GM12878 (cell line): ENCODE data around the gene ZNF18. TPM values are rescaled to one million over a fixed set of nuclear protein-coding genes. Genes with fewer than 3 reads are reported as not detected.
"Not testable (repeated sequence)": the region's sequence is repeated elsewhere in the genome, so short reads cannot be mapped to it uniquely, and the experiment has no call there.

ENCODE experiments used
- ATAC-seq: fragments of 200-7000 bp; cut with Tn5 transposase; 3 replicates; pipeline ENCODE4 v1.9.1; 2020; ENCODE audit warnings: mild to moderate bottlenecking, moderate library complexity
- BruUV-seq: library from RNA; stranded (reverse); fragments of 400-500 nt; replicated peaks from 2 replicates; lab custom pipeline; 2021; lab: Mats Ljungman, UMichigan
- CTCF ChIA-PET: fragments of 300-600 bp; sonication (Branson Sonifier 250); formaldehyde crosslinking; extraction: SDS; loops from one replicate; lab custom pipeline; 2021; ENCODE audit warnings: inconsistent platforms; lab: Yijun Ruan, JAX
- POLR2A ChIA-PET: fragments of 350-600 bp; formaldehyde crosslinking; extraction: SDS; loops from one replicate; lab custom pipeline; 2021; ENCODE audit warnings: inconsistent platforms; lab: Charles Lee
- RAD21 ChIA-PET: fragments of 300-600 bp; sonication (Branson Sonifier 250); formaldehyde crosslinking; loops from one replicate; lab custom pipeline; 2023; ENCODE audit warnings: antibody characterized with exemption; ENCODE audit not compliant: unreplicated experiment; lab: Charles Lee
- SMC1A ChIA-PET: fragments of 300-600 bp; sonication (Branson Sonifier 250); formaldehyde crosslinking; loops from one replicate; lab custom pipeline; 2023; ENCODE audit not compliant: unreplicated experiment, uncharacterized antibody; lab: Charles Lee
- DNase-seq: peaks from one replicate; pipeline ENCODE4 v3.0.0-alpha.2; 2011; ENCODE audit warnings: low read depth, low spot score
- FAIRE-seq: peaks from 3 replicates; lab custom pipeline; 2011; peaks lifted over from hg19 to GRCh38; lab: Jason Lieb, UNC
- H2AFZ ChIP-seq: 2 replicates; pipeline ENCODE4 v1.6.0; 2011; ENCODE audit warnings: low read depth, low read length, control low read depth; ENCODE audit not compliant: control insufficient read depth
- H3K27ac ChIP-seq: 2 replicates; pipeline ENCODE4 v1.5.1; 2011; ENCODE audit warnings: control low read depth; ENCODE audit not compliant: control insufficient read depth, insufficient read depth
- H3K27me3 ChIP-seq, 2 experiments: replicated peaks in 1 of 2; 2 replicates each; pipeline versions ENCODE4 v1.6.0 to v1.6.1; 2011; ENCODE audit warnings: low read length in 1 of 2; ENCODE audit not compliant: control insufficient read depth in 2 of 2, insufficient read depth in 2 of 2
- H3K36me3 ChIP-seq, 2 experiments: 2 replicates each; pipeline ENCODE4 v1.5.1; 2011; ENCODE audit warnings: low read length in 1 of 2; ENCODE audit not compliant: control insufficient read depth in 2 of 2, insufficient read depth in 2 of 2
- H3K4me1 ChIP-seq: 2 replicates; pipeline ENCODE4 v1.6.1; 2011; ENCODE audit warnings: mild to moderate bottlenecking, low read length, moderate library complexity, mixed read lengths; ENCODE audit not compliant: control insufficient read depth, insufficient read depth
- H3K4me2 ChIP-seq: 2 replicates; pipeline ENCODE4 v1.6.0; 2011; ENCODE audit warnings: control low read depth; ENCODE audit not compliant: control insufficient read depth, insufficient read depth
- H3K4me3 ChIP-seq: fragments of 200-600 bp; sonication (generic); 2 replicates; pipeline ENCODE4 v1.5.1; 2016
- H3K79me2 ChIP-seq: 2 replicates; pipeline ENCODE4 v1.6.0; 2011; ENCODE audit warnings: low read length; ENCODE audit not compliant: control insufficient read depth, insufficient read depth
- H3K9ac ChIP-seq: 2 replicates; pipeline ENCODE4 v1.8.0; 2011; ENCODE audit warnings: low read length, control low read depth, mixed read lengths; ENCODE audit not compliant: control insufficient read depth, insufficient read depth
- H3K9me3 ChIP-seq: replicated peaks from 3 replicates; pipeline ENCODE4 v1.5.1; 2011; ENCODE audit warnings: mild to moderate bottlenecking, low read length; ENCODE audit not compliant: control insufficient read depth, insufficient read depth
- H4K20me1 ChIP-seq: 2 replicates; pipeline ENCODE4 v1.6.0; 2011; ENCODE audit not compliant: control insufficient read depth, insufficient read depth
- JUND ChIP-seq: IDR thresholded peaks from 2 replicates; pipeline ENCODE4 v1.6.1; 2012; ENCODE audit warnings: low read depth, mild to moderate bottlenecking, low read length, improper control_type of control experiment, moderate library complexity
- KLF5 ChIP-seq: fragments of 450-650 bp; IDR thresholded peaks from 2 replicates; pipeline ENCODE4 v1.6.1; 2014; ENCODE audit warnings: mild to moderate bottlenecking; ENCODE audit not compliant: partially characterized antibody
- NFIC ChIP-seq: IDR thresholded peaks from 2 replicates; pipeline ENCODE4 v1.6.1; 2012; ENCODE audit warnings: low read depth, mild to moderate bottlenecking, inconsistent platforms, low read length, moderate library complexity
- NFXL1 ChIP-seq: fragments of 450-650 bp; IDR thresholded peaks from 2 replicates; pipeline ENCODE4 v1.6.1; 2017; ENCODE audit warnings: antibody characterized with exemption, mild to moderate bottlenecking, borderline replicate concordance
- NR2C1 ChIP-seq: fragments of 450-650 bp; IDR thresholded peaks from 2 replicates; pipeline ENCODE4 v1.6.1; 2017; ENCODE audit warnings: antibody characterized with exemption, mild to moderate bottlenecking, moderate library complexity
- POLR2AphosphoS5 ChIP-seq: IDR thresholded peaks from 2 replicates; pipeline ENCODE4 v1.6.1; 2011; ENCODE audit warnings: mild to moderate bottlenecking, low read length, inconsistent platforms
- ZBTB11 ChIP-seq: fragments of 450-650 bp; formaldehyde crosslinking; IDR thresholded peaks from 2 replicates; pipeline ENCODE4 v1.5.0; 2022; ENCODE audit warnings: mild to moderate bottlenecking, missing genetic modification characterization
- WGBS: methylation state at CpG from one replicate; pipeline ENCODE4 v1.1.6; 2016; ENCODE audit warnings: low lambda C conversion rate; ENCODE audit not compliant: insufficient replicate concordance, insufficient coverage; ENCODE audit errors: missing lambda C conversion rate; 5-methylcytosine and 5-hydroxymethylcytosine counted together
- in situ Hi-C: fragments of 300-500 bp; cut with MboI; formaldehyde crosslinking; loops from 9 replicates; pipeline ENCODE4 v1.14.3; 2018; ENCODE audit warnings: mixed read lengths
- intact Hi-C: fragments of 100-400 bp; cut with micrococcal nuclease; formaldehyde crosslinking; loops from one replicate; pipeline ENCODE4 v1.14.2; 2022; ENCODE audit not compliant: unreplicated experiment
- polyA plus RNA-seq, 11 experiments: library from polyadenylated mRNA; depleted of rRNA in 4 of 11; unstranded in 6 of 11; stranded (reverse) in 5 of 11; fragments of >200 nt; fragmentation: Nextera tagmentation in 4 of 11; fragmentation: Illumina TruSeq in 1 of 11; extraction: Ambion mirVana in 4 of 11; extraction: Trizol in 1 of 11; gene quantifications; 1 replicate in 1 of 11; 2 replicates in 10 of 11; pipeline versions ENCODE4 v1.2.1 to v1.2.3, GENCODE V29; 2011 to 2016; ENCODE audit warnings: inconsistent platforms in 2 of 11, missing spikeins in 2 of 11, low read depth in 1 of 11
- total RNA-seq, 4 experiments: library from RNA; depleted of rRNA in 3 of 4; stranded (reverse); fragments of >200 nt in 3 of 4; fragmentation: Illumina TruSeq in 1 of 4; extraction: Trizol in 1 of 4; gene quantifications; 2 replicates each; pipeline versions ENCODE4 v1.2.1 to v1.2.3, GENCODE V29; 2013 to 2021

Gene ZNF18
- total and polyA plus RNA-seq, 10 of the 15 experiments (the other 5 are each of a cell fraction or from before 2014, with no cell fraction given) = 4.6 to 10.2 (median 9.1) TPM

- intact Hi-C loops (no loop called here), in situ Hi-C loops (no loop called here)
- H3K4me1 ChIP-seq = no peaks in the 10 kb centered on the region
- H4K20me1 ChIP-seq = no peaks in the 10 kb centered on the region
- 27% methylated on average over 7 of the region's 7 CpGs for WGBS
- no peaks in the 10 kb centered on the region; the same call in 2 of the 3 replicates for H3K9me3 ChIP-seq
- no peak for ATAC-seq
- no peak overlapping the region for H3K4me2 ChIP-seq
- TF ChIP-seq POLR2AphosphoS5 (no peak), NFIC (no peak), ZBTB11 (CRISPR knock-in tag) (no peak), KLF5 (no peak), NFXL1 (no peak), NR2C1 (no peak), JUND (no peak)
- DNase-seq = no peak
- SMC1A ChIA-PET = no interaction called here
- H3K27me3 ChIP-seq = no peaks in the 10 kb centered on the region
- POLR2A ChIA-PET = no interaction called here
- no peak overlapping the region for H2AFZ ChIP-seq
- CTCF ChIA-PET = no interaction called here
- H3K27ac ChIP-seq = no peak overlapping the region
- no peak overlapping the region for H3K4me3 ChIP-seq
- no peaks in the 10 kb centered on the region for H3K36me3 ChIP-seq
- RAD21 ChIA-PET = no interaction called here
- no peak for FAIRE-seq
- no peak overlapping the region for H3K9ac ChIP-seq
- no TSS peak for BruUV-seq
- no peaks in the 10 kb centered on the region for H3K79me2 ChIP-seq
Observed at GRCh38 chr17:11950771-11951519, 46.3 kb downstream of the ZNF18 start.

- H3K27me3 ChIP-seq, H3K4me3 ChIP-seq, RAD21 ChIA-PET, H3K79me2 ChIP-seq, BruUV-seq, H3K27ac ChIP-seq, H4K20me1 ChIP-seq, H3K9me3 ChIP-seq, CTCF ChIA-PET, POLR2A ChIA-PET, H3K4me1 ChIP-seq, intact Hi-C loops, FAIRE-seq, H3K4me2 ChIP-seq, DNase-seq, H3K36me3 ChIP-seq, H2AFZ ChIP-seq, H3K9ac ChIP-seq, ATAC-seq: not testable (repeated sequence)
- in situ Hi-C loops = loop anchor here (25.0 kb wide), 1 partner anchor 1062 kb away; no protein-coding TSS in a partner anchor
- WGBS = 89% methylated on average over 1 of the region's 1 CpG
- SMC1A ChIA-PET = interaction anchor here (0.7 kb wide), 1 partner anchor 13 kb away, joined by 3 read pairs; no protein-coding TSS in a partner anchor
Observed at GRCh38 chr17:11949571-11949970, 47.7 kb downstream of the ZNF18 start.
